MM.1S (cell line): ENCODE results near the gene TSPEAR.
"Not testable (repeated sequence)": the region's sequence is repeated elsewhere in the genome, so short reads cannot be mapped to it uniquely, and the experiment has no call there.

Experiments
- EZH2 ChIP-seq: fragments of 300-600 bp; sonication (generic); optimal IDR thresholded peaks from 2 replicates; pipeline ENCODE3; 2017; ENCODE audit warnings: low read depth, mild to moderate bottlenecking, antibody characterized with exemption, low read length, mixed read lengths
- EZH2phosphoT487 ChIP-seq: fragments of 300-600 bp; sonication (generic); IDR thresholded peaks from 2 replicates; pipeline ENCODE4 v1.6.1; 2018; ENCODE audit warnings: antibody characterized with exemption, low read length
- TF ChIP-seq, protein P1 (sequence below): fragments of 300-600 bp; sonication (generic); IDR thresholded peaks from 2 replicates; pipeline ENCODE4 v1.5.1; 2016; ENCODE audit warnings: antibody characterized with exemption, low read length, mixed read lengths

DNA sequence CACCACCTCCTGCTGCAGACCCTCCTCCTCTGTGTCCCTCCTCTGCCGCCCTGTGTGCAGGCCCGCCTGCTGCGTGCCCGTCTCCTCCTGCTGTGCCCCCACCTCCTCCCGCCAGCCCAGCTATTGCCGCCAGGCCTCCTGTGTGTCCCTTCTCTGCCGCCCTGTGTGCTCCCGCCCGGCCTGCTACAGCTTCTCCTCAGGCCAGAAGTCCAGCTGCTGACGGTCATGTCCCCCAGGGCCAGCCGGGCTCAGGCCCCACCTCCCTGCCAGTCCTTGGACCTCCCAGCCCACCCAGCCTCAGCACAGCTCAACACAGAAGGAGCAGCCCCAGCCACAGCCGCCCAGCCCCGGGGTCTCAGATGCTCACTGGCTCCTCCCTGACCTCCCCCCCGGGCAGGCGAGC, 83.5 kb downstream of the TSPEAR start:
- TF ChIP-seq, protein P1, sequence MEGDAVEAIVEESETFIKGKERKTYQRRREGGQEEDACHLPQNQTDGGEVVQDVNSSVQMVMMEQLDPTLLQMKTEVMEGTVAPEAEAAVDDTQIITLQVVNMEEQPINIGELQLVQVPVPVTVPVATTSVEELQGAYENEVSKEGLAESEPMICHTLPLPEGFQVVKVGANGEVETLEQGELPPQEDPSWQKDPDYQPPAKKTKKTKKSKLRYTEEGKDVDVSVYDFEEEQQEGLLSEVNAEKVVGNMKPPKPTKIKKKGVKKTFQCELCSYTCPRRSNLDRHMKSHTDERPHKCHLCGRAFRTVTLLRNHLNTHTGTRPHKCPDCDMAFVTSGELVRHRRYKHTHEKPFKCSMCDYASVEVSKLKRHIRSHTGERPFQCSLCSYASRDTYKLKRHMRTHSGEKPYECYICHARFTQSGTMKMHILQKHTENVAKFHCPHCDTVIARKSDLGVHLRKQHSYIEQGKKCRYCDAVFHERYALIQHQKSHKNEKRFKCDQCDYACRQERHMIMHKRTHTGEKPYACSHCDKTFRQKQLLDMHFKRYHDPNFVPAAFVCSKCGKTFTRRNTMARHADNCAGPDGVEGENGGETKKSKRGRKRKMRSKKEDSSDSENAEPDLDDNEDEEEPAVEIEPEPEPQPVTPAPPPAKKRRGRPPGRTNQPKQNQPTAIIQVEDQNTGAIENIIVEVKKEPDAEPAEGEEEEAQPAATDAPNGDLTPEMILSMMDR = not testable (repeated sequence)
- TF ChIP-seq EZH2, EZH2phosphoT487: not testable (repeated sequence)
